Heart right ventricle (tissue), 16 donors: ENCODE data around the gene SLIT3. TPM values are rescaled to one million over a fixed set of nuclear protein-coding genes. Genes with fewer than 3 reads are reported as not detected.
A peak's percentile ranks its signal among the peaks of the same experiment; 100 is the strongest.

Experiments
- ATAC-seq, 8 donors: fragments of 200-7000 bp; cut with Tn5 transposase; one replicate each; pipeline ENCODE4 v1.9.1; 2020; ENCODE audit warnings: mild to moderate bottlenecking in 8 of 8, moderate library complexity in 8 of 8, moderate number of reproducible peaks in 1 of 8
- DNase-seq, 2 donors: peaks; one replicate each; pipeline ENCODE4 v3.0.0-alpha.2; 2020
- H3K27ac ChIP-seq, 10 donors: fragments of 200-600 bp; sonication (generic) in 2 of 10; one replicate each; pipeline versions ENCODE4 v1.5.0 to v1.8.0; 2020 to 2022; ENCODE audit warnings: mild to moderate bottlenecking in 3 of 10
- H3K27me3 ChIP-seq, 7 donors: fragments of 200-600 bp; one replicate each; pipeline ENCODE4 v1.8.0; 2021 to 2022; ENCODE audit warnings: mild to moderate bottlenecking in 2 of 7
- H3K36me3 ChIP-seq, 9 donors: fragments of 200-600 bp; sonication (generic) in 1 of 9; one replicate each; pipeline versions ENCODE4 v1.5.0 to v1.8.0; 2020 to 2022; ENCODE audit warnings: mild to moderate bottlenecking in 2 of 9
- H3K4me1 ChIP-seq, 9 donors: fragments of 200-600 bp; sonication (generic) in 1 of 9; one replicate each; pipeline versions ENCODE4 v1.5.0 to v1.8.0; 2020 to 2022; ENCODE audit warnings: mild to moderate bottlenecking in 4 of 9
- H3K4me3 ChIP-seq, 10 donors: fragments of 200-600 bp; sonication (generic) in 2 of 10; one replicate each; pipeline versions ENCODE4 v1.5.0 to v1.8.0; 2020 to 2022; ENCODE audit warnings: mild to moderate bottlenecking in 7 of 10, moderate library complexity in 2 of 10
- H3K9me3 ChIP-seq, 11 donors: fragments of 200-600 bp in 10 of 11; sonication (generic) in 2 of 11; one replicate each; pipeline versions ENCODE4 v1.5.0 to v1.8.0; 2013 to 2022; ENCODE audit warnings: mild to moderate bottlenecking in 2 of 11, control low read depth in 1 of 11, moderate library complexity in 1 of 11
- WGBS, 2 donors: extraction: QIAGEN DNeasy Blood & Tissue Kit; methylation state at CpG; one replicate each; pipeline ENCODE4 v1.1.7; 2013; ENCODE audit warnings: inconsistent platforms in 1 of 2; 5-methylcytosine and 5-hydroxymethylcytosine counted together
- intact Hi-C, 10 donors: fragments of 100-400 bp; cut with DNase I; formaldehyde crosslinking; loops; one replicate each; pipeline versions ENCODE4 v1.11.1 to v1.14.2; 2022
- polyA plus RNA-seq, 2 donors: library from polyadenylated mRNA; stranded (reverse); fragments of 200-250 nt; gene quantifications; one replicate each; pipeline ENCODE4 v1.2.3, GENCODE V29; 2013
- total RNA-seq, 10 donors: library from RNA; stranded (reverse); fragmentation: NEBNext Ultra II Directional in 3 of 10; extraction: Animal tissue kit (Norgen Biotek cat#: 25700) in 3 of 10; gene quantifications; one replicate each; pipeline versions ENCODE4 v1.2.1 to v1.2.4, GENCODE V29; 2021 to 2023
- TF ChIP-seq, protein P1 (sequence below), 9 donors: fragments of 200-600 bp; sonication (generic) in 2 of 9; IDR thresholded peaks; one replicate each; pipeline versions ENCODE4 v1.5.0 to v1.8.0; 2021 to 2022; ENCODE audit warnings: antibody characterized with exemption in 9 of 9, mild to moderate bottlenecking in 5 of 9, moderate library complexity in 1 of 9
- donor health status: Arrhythmogenic right ventricular cardiomyopathy.
- donor health status: ischemic (EF 13 %, LVEDD 7.1; RV severe dilation, severe dysfunction).
- donor health status: healthy with polysubstance abuse.
- donor health status: DM: no; HTN: yes; CAD: no.
- donor health status: DM: no; HTN: no; CAD: no.
- donor health status: ischemic (EF 25% LVEDD 6.9; RV normal size, moderate dysfunction).
- donor health status: ischemic (EF 25% LVEDD 5.7; RV mildly dilated, moderate dysfunction).
- donor health status: healthy.
- donor health status: DM: yes; HTN: yes; CAD: no.
- donor health status: Ischemic cardiomyopathy.
- donor health status: ischemic (EF 35%, LVEDD 5.7; RV mildly dilated, moderate dysfunction).
- donor health status: nonischemic (EF 11% LVEDD 7.7; RV severe dilation, severe dysfunction).
- donor health status: DM: yes; HTN: yes; CAD: no.
- donor health status: PGD.
- donor health status: ischemic (EF 29% LVEDD 5.4; RV normal size, mild dysfunction).
- donor health status: nonischemic (EF 23%, LVEDD 6.1; RV moderate dilation, normal function).

SLIT3 gene
- total and polyA plus RNA-seq, 12 donors: 2.0 to 29.2 (median 12.1) TPM

GRCh38 chr5:169150108-169150507 is 150.8 kb downstream of the SLIT3 start:
- 71 to 74% methylated on average over 3 of the region's 3 CpGs for WGBS, 2 donors
- intact Hi-C loops: no loop called here

DNA sequence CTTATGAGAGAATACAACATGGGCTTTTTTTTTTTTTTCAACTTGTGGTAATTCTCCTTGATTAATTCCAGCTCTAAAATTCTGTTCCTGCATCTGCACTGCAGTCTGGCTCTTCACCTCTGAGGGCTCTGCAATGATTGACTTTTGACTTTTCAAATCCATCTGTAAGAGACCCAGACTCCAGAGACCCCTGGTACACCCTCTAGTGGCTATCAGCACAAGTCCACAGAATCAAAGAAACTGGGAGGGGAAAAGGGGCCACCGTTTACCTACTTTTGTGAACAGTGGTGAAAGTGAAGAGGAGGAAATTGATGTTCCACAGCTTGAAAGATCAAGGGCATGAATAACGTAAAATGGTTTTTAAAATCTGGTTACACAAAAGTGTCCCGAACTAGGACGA is 151.6 kb downstream of the SLIT3 start:
- ATAC-seq: no peak
- TF ChIP-seq, protein P1, sequence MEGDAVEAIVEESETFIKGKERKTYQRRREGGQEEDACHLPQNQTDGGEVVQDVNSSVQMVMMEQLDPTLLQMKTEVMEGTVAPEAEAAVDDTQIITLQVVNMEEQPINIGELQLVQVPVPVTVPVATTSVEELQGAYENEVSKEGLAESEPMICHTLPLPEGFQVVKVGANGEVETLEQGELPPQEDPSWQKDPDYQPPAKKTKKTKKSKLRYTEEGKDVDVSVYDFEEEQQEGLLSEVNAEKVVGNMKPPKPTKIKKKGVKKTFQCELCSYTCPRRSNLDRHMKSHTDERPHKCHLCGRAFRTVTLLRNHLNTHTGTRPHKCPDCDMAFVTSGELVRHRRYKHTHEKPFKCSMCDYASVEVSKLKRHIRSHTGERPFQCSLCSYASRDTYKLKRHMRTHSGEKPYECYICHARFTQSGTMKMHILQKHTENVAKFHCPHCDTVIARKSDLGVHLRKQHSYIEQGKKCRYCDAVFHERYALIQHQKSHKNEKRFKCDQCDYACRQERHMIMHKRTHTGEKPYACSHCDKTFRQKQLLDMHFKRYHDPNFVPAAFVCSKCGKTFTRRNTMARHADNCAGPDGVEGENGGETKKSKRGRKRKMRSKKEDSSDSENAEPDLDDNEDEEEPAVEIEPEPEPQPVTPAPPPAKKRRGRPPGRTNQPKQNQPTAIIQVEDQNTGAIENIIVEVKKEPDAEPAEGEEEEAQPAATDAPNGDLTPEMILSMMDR (IDR thresholded peaks at IDR 0.05): peak in 3 of 9 donors; percentile 9 to 17 (median 10)
- no peak overlapping the region for H3K4me3 ChIP-seq
- WGBS, 2 donors: 57 to 77% methylated on average over 4 of the region's 4 CpGs
- peaks cover 0 to 12% (median 0%) of the 10 kb centered on the region in 9 donors for H3K4me1 ChIP-seq
- intact Hi-C loops: no loop called here
- no peak overlapping the region for H3K27ac ChIP-seq
- H3K36me3 ChIP-seq: no peaks in the 10 kb centered on the region
- no peak for DNase-seq
- H3K27me3 ChIP-seq: no peaks in the 10 kb centered on the region
- no peaks in the 10 kb centered on the region for H3K9me3 ChIP-seq

More at GRCh38 chr5:169150108-169150507, 150.8 kb downstream of the SLIT3 start:
- TF ChIP-seq, protein P1 (IDR thresholded peaks at IDR 0.05): no peak
- Histone ChIP-seq H3K27ac (no peak overlapping the region), H3K36me3 (no peaks in the 10 kb centered on the region), H3K9me3 (no peaks in the 10 kb centered on the region), H3K27me3 (no peaks in the 10 kb centered on the region), H3K4me1 (peaks cover 0 to 9% (median 0%) of the 10 kb centered on the region in 9 donors), H3K4me3 (no peak overlapping the region)
- DNase-seq (no peak), ATAC-seq (no peak)

GRCh38 chr5:169148138-169148740 is 152.7 kb downstream of the SLIT3 start:
- Histone ChIP-seq H3K9me3 (no peaks in the 10 kb centered on the region), H3K27ac (no peak overlapping the region), H3K36me3 (no peaks in the 10 kb centered on the region), H3K4me1 (peaks cover 0 to 12% (median 0%) of the 10 kb centered on the region in 9 donors), H3K27me3 (no peaks in the 10 kb centered on the region), H3K4me3 (no peak overlapping the region)
- TF ChIP-seq, protein P1 (IDR thresholded peaks at IDR 0.05): no peak
- DNase-seq (no peak), ATAC-seq (no peak)
- intact Hi-C loops: no loop called here
- 83 to 85% methylated on average over 10 of the region's 10 CpGs for WGBS, 2 donors

GRCh38 chr5:169147534-169147933 is 153.4 kb downstream of the SLIT3 start:
- DNase-seq (no peak), ATAC-seq (no peak)
- no peak overlapping the region for H3K27ac ChIP-seq
- peaks cover 0 to 9% (median 0%) of the 10 kb centered on the region in 9 donors for H3K4me1 ChIP-seq
- H3K4me3 ChIP-seq: no peak overlapping the region
- TF ChIP-seq, protein P1 (IDR thresholded peaks at IDR 0.05): no peak
- no peaks in the 10 kb centered on the region for H3K36me3 ChIP-seq
- intact Hi-C loops: no loop called here
- H3K27me3 ChIP-seq: no peaks in the 10 kb centered on the region
- H3K9me3 ChIP-seq: no peaks in the 10 kb centered on the region
- WGBS, 2 donors: 73 to 75% methylated on average over 4 of the region's 4 CpGs
